ENCODE results near the gene PLA2G2F. TPM values are rescaled to one million over a fixed set of nuclear protein-coding genes. Genes with fewer than 3 reads are reported as not detected.
A peak's percentile ranks its signal among the peaks of the same experiment; 100 is the strongest.

PLA2G2F gene
- total and polyA plus RNA-seq, 8 donors: not detected

GRCh38 chr1:20158358-20159070 lies 19.4 kb downstream of the PLA2G2F start:
- Histone ChIP-seq H3K36me3 (no peaks in the 10 kb centered on the region), H3K9me3 (no peaks in the 10 kb centered on the region), H3K27me3 (no peaks in the 10 kb centered on the region), H3K27ac (no peak overlapping the region), H3K4me3 (no peak overlapping the region), H3K4me1 (peaks cover 0 to 6% (median 0%) of the 10 kb centered on the region in 3 donors)
- DNase-seq: no peak
- ATAC-seq: no peak
- TF ChIP-seq CTCF (IDR thresholded peaks at IDR 0.05): no peak
- intact Hi-C loops (cut with DNase I): no loop called here
- FAIRE-seq: no peak
- WGBS, 2 donors: 75 to 86% methylated on average over 7 of the region's 7 CpGs

GRCh38 chr1:20160034-20160433 lies 20.9 kb downstream of the PLA2G2F start:
- Histone ChIP-seq H3K4me1 (no peaks in the 10 kb centered on the region), H3K27me3 (no peaks in the 10 kb centered on the region), H3K4me3 (no peak overlapping the region), H3K36me3 (no peaks in the 10 kb centered on the region), H3K9me3 (no peaks in the 10 kb centered on the region), H3K27ac (no peak overlapping the region)
- no peak for TF ChIP-seq CTCF (IDR thresholded peaks at IDR 0.05)
- WGBS, 2 donors: 50 to 58% methylated on average over 1 of the region's 1 CpG
- FAIRE-seq (no peak), ATAC-seq (no peak), DNase-seq (no peak)
- intact Hi-C loops (cut with DNase I): no loop called here

GRCh38 chr1:20164694-20165202 lies 25.6 kb downstream of the PLA2G2F start:
- Histone ChIP-seq H3K9me3 (no peaks in the 10 kb centered on the region), H3K27me3 (no peaks in the 10 kb centered on the region), H3K36me3 (no peaks in the 10 kb centered on the region), H3K4me3 (no peak overlapping the region), H3K27ac (peak overlapping the region in 1 of 4 donors; percentile 15), H3K4me1 (no peaks in the 10 kb centered on the region)
- peak in 2 of 4 donors; percentile 58 to 61 for ATAC-seq
- DNase-seq: peak in 1 of 6 donors; percentile 27
- 74 to 87% methylated on average over 15 of the region's 15 CpGs for WGBS, 2 donors
- FAIRE-seq: no peak
- intact Hi-C loops (cut with DNase I): no loop called here
- TF ChIP-seq CTCF (IDR thresholded peaks at IDR 0.05): no peak

GRCh38 chr1:20165522-20165951 lies 26.4 kb downstream of the PLA2G2F start:
- no peak for DNase-seq
- no peak for FAIRE-seq
- Histone ChIP-seq H3K4me3 (no peak overlapping the region), H3K4me1 (no peaks in the 10 kb centered on the region), H3K36me3 (no peaks in the 10 kb centered on the region), H3K27me3 (no peaks in the 10 kb centered on the region), H3K27ac (no peak overlapping the region), H3K9me3 (no peaks in the 10 kb centered on the region)
- peak in 2 of 4 donors; percentile 15 to 25 for ATAC-seq
- intact Hi-C loops (cut with DNase I): no loop called here
- TF ChIP-seq CTCF (IDR thresholded peaks at IDR 0.05): no peak
- WGBS, 2 donors: 77 to 78% methylated on average over 16 of the region's 16 CpGs

DNA sequence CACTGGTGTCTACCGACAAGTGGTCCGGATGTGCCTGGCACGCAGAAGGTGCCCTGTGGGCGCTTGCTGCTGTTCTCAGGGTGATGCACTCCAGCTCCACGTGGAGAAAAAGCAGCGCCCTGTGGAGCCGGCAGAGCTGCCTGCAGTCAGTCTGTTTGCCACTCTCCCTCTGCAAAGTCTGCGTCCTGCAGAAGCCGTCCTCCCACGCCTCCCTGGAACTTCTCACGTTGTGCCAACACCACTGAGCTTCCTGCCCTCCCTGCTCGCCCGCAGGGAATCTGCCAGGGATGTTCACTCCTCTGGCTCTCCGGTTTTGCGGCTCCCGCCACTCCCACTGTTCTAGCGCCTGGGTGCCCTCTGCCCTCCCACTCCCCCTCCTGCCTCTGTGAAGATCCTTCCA lies 26.9 kb downstream of the PLA2G2F start:
- DNase-seq: no peak
- Histone ChIP-seq H3K9me3 (no peaks in the 10 kb centered on the region), H3K36me3 (no peaks in the 10 kb centered on the region), H3K27ac (no peak overlapping the region), H3K4me1 (no peaks in the 10 kb centered on the region), H3K4me3 (no peak overlapping the region), H3K27me3 (no peaks in the 10 kb centered on the region)
- intact Hi-C loops (cut with DNase I): no loop called here
- WGBS, 2 donors: 53 to 62% methylated on average over 17 of the region's 17 CpGs
- no peak for FAIRE-seq
- TF ChIP-seq CTCF (IDR thresholded peaks at IDR 0.05): no peak
- ATAC-seq: no peak
